Measurements from ENCODE around the gene SLC25A43. TPM values are rescaled to one million over a fixed set of nuclear protein-coding genes. Genes with fewer than 3 reads are reported as not detected.

SLC25A43 gene
- total RNA-seq, 1 experiment from 2014 or later, result 15.7 TPM

DNA sequence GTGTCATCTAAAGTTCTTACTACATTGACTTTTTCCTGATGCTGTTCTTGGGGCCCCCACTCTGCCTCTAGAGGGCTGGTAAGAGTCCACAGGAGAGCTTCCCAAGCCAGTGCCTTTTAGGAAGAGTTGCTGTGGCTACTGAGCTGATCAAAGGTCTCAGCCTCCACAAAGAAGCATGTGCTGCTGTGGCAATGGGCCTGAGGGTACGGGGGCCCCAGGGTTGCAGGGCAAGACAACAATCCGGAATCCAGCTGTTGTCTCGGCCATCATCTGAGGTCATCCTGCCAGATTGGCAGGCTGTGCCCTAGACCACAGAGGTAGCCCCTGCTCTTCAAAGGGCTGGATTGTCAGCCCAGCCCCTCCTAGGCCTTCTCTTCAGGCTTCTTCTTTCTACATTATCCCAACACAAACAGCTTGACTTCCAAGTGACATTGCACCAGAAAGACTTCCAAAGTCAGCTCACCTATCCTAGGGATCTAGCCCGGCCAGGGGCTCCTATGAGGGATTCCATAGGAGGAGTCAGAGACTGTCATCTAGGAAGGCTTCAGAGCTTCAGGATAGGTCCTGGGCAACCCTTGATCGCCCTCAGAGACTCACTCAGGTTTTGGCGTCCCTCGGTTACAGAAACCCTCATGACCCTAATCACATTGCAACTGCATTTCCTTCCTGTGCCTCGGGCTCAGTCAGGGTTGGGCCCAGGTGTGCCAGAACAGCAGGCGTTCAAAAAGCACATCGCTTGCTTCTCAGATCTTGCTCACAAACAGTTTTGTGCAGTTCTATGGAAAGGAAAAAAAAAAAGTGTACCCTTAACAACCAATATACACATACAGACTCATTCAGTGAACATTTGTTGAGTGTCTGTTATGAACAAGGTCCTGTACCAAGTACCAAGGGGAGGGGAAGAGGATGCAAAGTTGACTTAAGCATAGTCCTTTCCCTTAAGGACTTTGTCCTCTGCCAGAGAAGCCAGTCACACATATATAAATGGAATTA lies 96.9 kb downstream of the SLC25A43 start:
- DNase-seq (ENCODE audit: low read depth), result no peak

GRCh38 chrX:119497185-119497584 lies 98.0 kb downstream of the SLC25A43 start:
- DNase-seq (ENCODE audit: low read depth), result no peak

- no peak for DNase-seq (ENCODE audit: low read depth)
Measured at GRCh38 chrX:119500061-119500800, 101.1 kb downstream of the SLC25A43 start.

DNA sequence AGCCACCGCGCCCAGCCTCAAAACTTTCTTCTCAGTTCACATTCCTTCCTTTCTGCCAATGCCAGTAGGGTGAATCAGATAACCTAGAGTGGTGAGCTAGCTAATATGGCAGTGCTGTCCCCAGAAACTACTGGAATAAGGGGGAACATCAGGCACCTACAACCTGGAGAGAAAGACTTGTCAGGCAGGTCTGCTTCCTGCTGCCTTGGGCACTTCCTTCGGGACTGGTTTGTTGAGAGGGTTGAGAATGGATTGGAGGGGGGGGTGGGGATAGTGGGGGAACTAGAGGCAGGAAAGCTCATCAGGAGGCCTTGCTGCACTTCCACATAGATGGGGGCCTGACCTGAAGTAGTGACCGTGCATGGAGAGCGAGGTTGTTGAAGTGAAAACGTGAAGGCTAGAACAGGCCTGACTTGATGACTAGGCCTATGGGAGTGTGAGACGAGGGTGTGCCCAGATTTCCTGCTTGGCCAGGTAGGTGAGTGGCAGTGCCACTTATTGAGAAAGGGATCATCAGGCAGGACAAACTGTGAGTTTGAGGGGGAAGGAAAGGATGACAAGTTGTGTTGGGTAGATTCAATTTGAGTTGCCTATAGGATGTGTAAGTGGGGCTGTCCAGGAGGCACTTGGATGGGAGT lies 102.5 kb downstream of the SLC25A43 start:
- no peak for DNase-seq (ENCODE audit: low read depth)

DNA sequence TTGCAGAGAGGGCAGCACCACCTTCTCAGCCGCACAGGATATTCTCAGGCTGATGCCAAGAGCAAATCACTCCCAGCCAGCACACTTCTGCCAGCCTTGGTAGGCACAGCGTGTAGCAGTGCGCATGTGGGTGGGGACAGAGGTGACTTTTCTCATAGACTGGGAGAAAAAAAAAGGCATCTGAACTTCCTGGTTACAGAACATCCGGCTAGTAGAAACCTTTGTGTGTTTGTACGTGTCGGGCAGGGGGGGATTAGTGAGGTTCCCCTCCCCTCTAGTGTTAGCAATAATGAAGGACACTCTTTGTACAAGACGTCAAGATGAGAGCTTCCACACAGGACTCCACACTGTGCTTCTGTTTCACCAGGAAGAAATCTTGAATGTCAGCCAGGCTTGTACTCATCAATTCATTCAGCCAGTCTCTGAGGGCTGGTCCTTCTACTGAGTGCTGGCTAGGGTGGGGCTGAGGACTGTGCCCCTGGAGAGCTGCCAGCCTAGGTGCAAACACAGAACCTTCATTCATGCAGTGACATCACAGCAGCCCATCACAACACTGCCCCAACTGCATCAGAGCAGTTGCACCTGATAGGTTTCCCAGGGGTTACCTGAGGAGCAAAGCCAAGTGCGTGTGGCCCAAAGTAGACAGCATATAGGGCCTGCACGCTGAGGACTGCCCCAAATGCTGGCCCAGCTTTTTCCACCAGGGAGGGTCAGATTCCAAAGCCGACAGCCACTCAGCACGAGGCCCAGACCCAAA lies 103.8 kb downstream of the SLC25A43 start:
- DNase-seq (ENCODE audit: low read depth), result peak; percentile 80

- peak; percentile 93 for DNase-seq (ENCODE audit: low read depth)
Measured at GRCh38 chrX:119503484-119503861, 104.3 kb downstream of the SLC25A43 start.

Small RNA genes lying within 50 kb of the gene (small RNA-seq; reads per million reads assigned to genes)
- gene RNU1-67P (1.2 reads per million, percentile 77 among the genes with 10 or more reads in this experiment), gene RNY3P16 (not detected)

Other genes starting within 250 kb of the SLC25A43 start
- gene PGRMC1, start 163.1 kb upstream of the SLC25A43 start, total RNA-seq (2014; rRNA removed; shearing (Covaris generic)), result 132 and 141 TPM in 2 replicates
- 363 and 485 TPM in 2 replicates for gene SLC25A5, start 69.1 kb downstream of the SLC25A43 start, total RNA-seq (2014; rRNA removed; shearing (Covaris generic))
- gene STEEP1, start 166.1 kb downstream of the SLC25A43 start, total RNA-seq (2014; rRNA removed; shearing (Covaris generic)), result 45.4 and 50.0 TPM in 2 replicates
- gene UBE2A, start 175.2 kb downstream of the SLC25A43 start, total RNA-seq (2014; rRNA removed; shearing (Covaris generic)), result 29.7 and 50.3 TPM in 2 replicates
- 7.7 and 9.6 TPM in 2 replicates for gene NKRF, start 207.1 kb downstream of the SLC25A43 start, total RNA-seq (2014; rRNA removed; shearing (Covaris generic))